ENCODE data around the gene SKI. TPM values are rescaled to one million over a fixed set of nuclear protein-coding genes. Genes with fewer than 3 reads are reported as not detected.
A peak's percentile ranks its signal among the peaks of the same experiment; 100 is the strongest.

The SKI gene
- total RNA-seq, 1 donor from 2014 or later: 66.2 TPM

DNA sequence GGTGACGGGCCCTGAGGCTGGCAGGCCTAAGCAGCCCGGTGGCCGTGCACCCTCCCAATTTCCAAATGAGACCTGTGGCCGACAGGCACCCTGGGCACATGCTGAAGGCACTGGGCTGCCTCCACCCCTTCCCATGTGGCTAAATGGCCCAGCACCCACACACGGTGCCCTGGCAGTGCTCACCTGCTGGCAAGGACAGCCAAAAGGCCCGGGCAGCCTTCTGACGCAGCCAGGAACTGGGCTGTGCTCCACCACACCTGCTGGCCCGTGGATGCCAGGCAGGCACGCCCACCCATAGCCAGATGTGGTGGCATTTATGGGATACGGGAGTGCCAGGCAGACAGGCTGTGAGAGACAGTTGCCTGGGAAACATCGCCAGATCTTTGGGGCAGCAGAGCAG lies 29.5 kb upstream of the SKI start:
- no peaks in the 10 kb centered on the region for H3K9me3 ChIP-seq (ENCODE audit: insufficient read depth, low read depth, low read length)
- peak overlapping the region; percentile 95 for H3K4me2 ChIP-seq (ENCODE audit: low read length)
- H3K36me3 ChIP-seq (ENCODE audit: insufficient read depth, low read length): no peaks in the 10 kb centered on the region
- TF ChIP-seq, protein P1, sequence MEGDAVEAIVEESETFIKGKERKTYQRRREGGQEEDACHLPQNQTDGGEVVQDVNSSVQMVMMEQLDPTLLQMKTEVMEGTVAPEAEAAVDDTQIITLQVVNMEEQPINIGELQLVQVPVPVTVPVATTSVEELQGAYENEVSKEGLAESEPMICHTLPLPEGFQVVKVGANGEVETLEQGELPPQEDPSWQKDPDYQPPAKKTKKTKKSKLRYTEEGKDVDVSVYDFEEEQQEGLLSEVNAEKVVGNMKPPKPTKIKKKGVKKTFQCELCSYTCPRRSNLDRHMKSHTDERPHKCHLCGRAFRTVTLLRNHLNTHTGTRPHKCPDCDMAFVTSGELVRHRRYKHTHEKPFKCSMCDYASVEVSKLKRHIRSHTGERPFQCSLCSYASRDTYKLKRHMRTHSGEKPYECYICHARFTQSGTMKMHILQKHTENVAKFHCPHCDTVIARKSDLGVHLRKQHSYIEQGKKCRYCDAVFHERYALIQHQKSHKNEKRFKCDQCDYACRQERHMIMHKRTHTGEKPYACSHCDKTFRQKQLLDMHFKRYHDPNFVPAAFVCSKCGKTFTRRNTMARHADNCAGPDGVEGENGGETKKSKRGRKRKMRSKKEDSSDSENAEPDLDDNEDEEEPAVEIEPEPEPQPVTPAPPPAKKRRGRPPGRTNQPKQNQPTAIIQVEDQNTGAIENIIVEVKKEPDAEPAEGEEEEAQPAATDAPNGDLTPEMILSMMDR (IDR thresholded peaks at IDR 0.05; ENCODE audit: insufficient read depth, low read depth, low read length): no peak
- no peak for TF ChIP-seq EZH2 (IDR thresholded peaks at IDR 0.05; ENCODE audit: insufficient read depth, low read length)
- no peaks in the 10 kb centered on the region for H3K27me3 Mint-ChIP-seq (ENCODE audit: low read depth, unreplicated experiment)
- H3K36me3 Mint-ChIP-seq (ENCODE audit: low read depth, unreplicated experiment): no peaks in the 10 kb centered on the region
- no peak overlapping the region for H3K4me3 Mint-ChIP-seq (ENCODE audit: unreplicated experiment)
- H2AFZ ChIP-seq (ENCODE audit: low read depth, low read length): no peak overlapping the region
- no peak overlapping the region for H3K4me3 ChIP-seq (ENCODE audit: insufficient read depth, low read depth, low read length)
- H3K4me1 ChIP-seq (ENCODE audit: insufficient read depth, low read length): peaks cover 10% of the 10 kb centered on the region
- no peak for FAIRE-seq
- H3K27ac ChIP-seq (ENCODE audit: low read depth, low read length): no peak overlapping the region
- H3K79me2 ChIP-seq (ENCODE audit: insufficient read depth, low read length): peaks cover 8% of the 10 kb centered on the region
- H3K27ac Mint-ChIP-seq (ENCODE audit: unreplicated experiment): no peak overlapping the region
- no peaks in the 10 kb centered on the region for H3K9me3 Mint-ChIP-seq (ENCODE audit: unreplicated experiment)
- DNase-seq (ENCODE audit: low read depth): no peak
- H4K20me1 ChIP-seq (ENCODE audit: insufficient read depth, low read length): no peaks in the 10 kb centered on the region
- peak overlapping the region; percentile 35 for H3K9ac ChIP-seq (ENCODE audit: low read length)
- no peaks in the 10 kb centered on the region for H3K27me3 ChIP-seq (ENCODE audit: insufficient read depth, low read length)
- peaks cover 4% of the 10 kb centered on the region for H3K4me1 Mint-ChIP-seq (ENCODE audit: low read depth, unreplicated experiment)

DNA sequence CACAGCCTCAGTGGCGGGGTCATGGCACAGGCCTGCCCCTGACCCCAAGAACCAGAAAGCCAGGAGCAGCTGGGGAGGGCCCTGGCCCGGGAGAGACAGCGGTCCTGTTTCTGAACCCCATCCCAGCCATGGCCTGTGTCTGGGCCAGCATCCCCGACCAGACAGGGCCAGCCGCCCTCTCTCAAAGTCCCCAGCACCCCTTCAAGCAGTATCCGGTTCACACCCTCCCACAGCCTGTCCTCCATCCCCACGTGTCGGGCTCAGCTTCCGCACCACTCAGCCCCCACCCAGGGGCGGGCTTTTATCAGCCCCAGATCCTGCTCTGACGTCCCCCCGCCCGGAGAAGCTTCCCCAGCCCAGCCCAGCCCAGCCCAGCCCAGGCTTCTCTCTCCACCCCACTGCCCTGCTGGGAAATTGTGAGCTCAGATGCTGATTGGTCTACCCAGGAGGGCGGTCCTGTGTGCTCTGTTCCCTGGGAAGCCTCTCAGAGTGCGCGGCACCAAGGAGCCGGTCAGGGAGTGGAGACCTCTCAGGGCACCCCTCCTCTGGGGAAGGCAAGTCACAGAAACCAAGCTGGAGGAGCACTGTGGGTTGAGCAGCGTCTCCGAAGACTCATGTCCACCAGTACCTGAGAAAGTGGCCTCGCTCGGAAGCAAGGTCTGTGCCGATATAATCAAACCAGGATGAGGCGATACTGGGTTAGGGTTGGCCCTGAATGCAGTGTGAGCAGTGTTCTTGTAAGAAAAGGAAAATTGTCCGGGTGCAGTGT lies 28.9 kb upstream of the SKI start:
- H3K27me3 Mint-ChIP-seq (ENCODE audit: low read depth, unreplicated experiment): no peaks in the 10 kb centered on the region
- H3K9ac ChIP-seq (ENCODE audit: low read length): peak overlapping the region; percentile 78
- FAIRE-seq: no peak

More for the DNA sequence above, 28.9 kb upstream of the SKI start:
- no peaks in the 10 kb centered on the region for H3K9me3 ChIP-seq (ENCODE audit: insufficient read depth, low read depth, low read length)
- TF ChIP-seq, protein P1 (IDR thresholded peaks at IDR 0.05; ENCODE audit: insufficient read depth, low read depth, low read length): no peak
- TF ChIP-seq EZH2 (IDR thresholded peaks at IDR 0.05; ENCODE audit: insufficient read depth, low read length): no peak
- no peaks in the 10 kb centered on the region for H4K20me1 ChIP-seq (ENCODE audit: insufficient read depth, low read length)
- H3K27ac ChIP-seq (ENCODE audit: low read depth, low read length): peak overlapping the region; percentile 5
- Mint-ChIP-seq H3K4me1 (ENCODE audit: low read depth, unreplicated experiment) (peaks cover 4% of the 10 kb centered on the region), H3K36me3 (ENCODE audit: low read depth, unreplicated experiment) (no peaks in the 10 kb centered on the region), H3K9me3 (ENCODE audit: unreplicated experiment) (no peaks in the 10 kb centered on the region), H3K4me3 (ENCODE audit: unreplicated experiment) (peak overlapping the region; percentile 73), H3K27ac (ENCODE audit: unreplicated experiment) (peak overlapping the region; percentile 78)
- peak overlapping the region; percentile 65 for H3K4me3 ChIP-seq (ENCODE audit: insufficient read depth, low read depth, low read length)
- peaks cover 3% of the 10 kb centered on the region for H3K79me2 ChIP-seq (ENCODE audit: insufficient read depth, low read length)
- H2AFZ ChIP-seq (ENCODE audit: low read depth, low read length): peak overlapping the region; percentile 84
- H3K36me3 ChIP-seq (ENCODE audit: insufficient read depth, low read length): no peaks in the 10 kb centered on the region
- H3K4me1 ChIP-seq (ENCODE audit: insufficient read depth, low read length): peaks cover 11% of the 10 kb centered on the region
- peak; percentile 78 for DNase-seq (ENCODE audit: low read depth)
- peak overlapping the region; percentile 95 for H3K4me2 ChIP-seq (ENCODE audit: low read length)
- no peaks in the 10 kb centered on the region for H3K27me3 ChIP-seq (ENCODE audit: insufficient read depth, low read length)

Measured in astrocyte (in vitro differentiated cells and primary cell).